ENCODE data around the gene KIF16B.
A peak's percentile ranks its signal among the peaks of the same experiment; 100 is the strongest.

Gene KIF16B

DNA sequence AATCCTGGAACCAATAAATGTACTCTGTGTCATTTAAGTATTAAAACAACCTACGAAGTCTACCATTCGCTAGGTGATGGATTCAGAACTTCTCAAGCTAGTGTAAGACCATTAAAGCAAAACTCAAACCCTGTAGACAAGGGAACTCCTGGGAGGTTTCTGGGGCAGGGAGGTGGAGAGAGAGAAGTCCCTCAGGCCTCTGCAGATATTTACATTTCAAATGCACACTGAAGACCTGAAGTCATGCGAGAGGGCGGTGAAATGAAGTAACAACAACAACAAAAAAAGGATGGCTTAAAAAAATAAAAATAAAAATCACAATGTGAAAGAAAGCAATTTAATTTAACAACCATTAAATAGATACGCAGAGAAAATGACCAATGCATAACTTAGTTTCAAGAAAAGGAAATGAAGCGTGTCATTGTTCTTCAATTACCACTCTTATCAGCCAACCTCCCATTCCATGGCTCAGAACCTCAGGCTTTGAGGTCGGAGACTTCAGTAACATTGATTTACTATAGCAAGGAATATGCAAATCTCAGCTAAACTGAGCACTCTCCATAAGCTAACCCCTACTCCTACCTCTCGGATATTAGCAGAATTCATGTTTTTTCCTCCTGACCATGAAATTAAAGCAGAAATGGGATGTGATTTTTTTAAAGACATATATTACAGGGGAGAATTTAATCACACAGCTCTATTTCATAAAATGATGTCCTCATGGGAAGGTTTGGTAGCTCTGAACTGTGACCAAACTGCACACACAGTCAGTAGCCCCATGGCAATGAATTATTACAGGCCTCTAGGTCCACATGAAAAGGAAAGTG lies 140.6 kb downstream of the KIF16B start:
- DNase-seq (ENCODE audit: low spot score): no peak

- no peak for DNase-seq (ENCODE audit: low spot score)
Observed at GRCh38 chr20:16428112-16428511, 145.1 kb downstream of the KIF16B start.

- no peak for DNase-seq (ENCODE audit: low spot score)
Observed at GRCh38 chr20:16427571-16427970, 145.7 kb downstream of the KIF16B start.

DNA sequence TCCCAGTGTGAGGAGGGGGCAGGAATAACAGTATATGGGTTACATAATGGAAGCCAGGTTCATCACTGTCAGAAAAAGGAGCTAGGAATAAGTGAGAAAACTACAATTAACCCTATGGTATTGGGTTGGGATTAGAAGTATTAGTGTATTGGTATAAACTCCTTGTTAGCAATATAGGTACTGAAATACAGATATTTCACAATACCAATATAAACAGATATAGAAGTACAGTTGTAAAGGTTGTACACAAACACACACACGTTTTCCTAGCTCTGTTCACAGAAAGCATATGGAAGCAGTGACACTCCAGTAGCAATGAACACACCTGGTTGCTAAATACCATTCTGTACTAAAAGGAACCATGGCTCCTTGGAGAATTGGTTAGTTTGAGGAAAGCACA lies 148.5 kb downstream of the KIF16B start:
- DNase-seq (ENCODE audit: low spot score): no peak

DNA sequence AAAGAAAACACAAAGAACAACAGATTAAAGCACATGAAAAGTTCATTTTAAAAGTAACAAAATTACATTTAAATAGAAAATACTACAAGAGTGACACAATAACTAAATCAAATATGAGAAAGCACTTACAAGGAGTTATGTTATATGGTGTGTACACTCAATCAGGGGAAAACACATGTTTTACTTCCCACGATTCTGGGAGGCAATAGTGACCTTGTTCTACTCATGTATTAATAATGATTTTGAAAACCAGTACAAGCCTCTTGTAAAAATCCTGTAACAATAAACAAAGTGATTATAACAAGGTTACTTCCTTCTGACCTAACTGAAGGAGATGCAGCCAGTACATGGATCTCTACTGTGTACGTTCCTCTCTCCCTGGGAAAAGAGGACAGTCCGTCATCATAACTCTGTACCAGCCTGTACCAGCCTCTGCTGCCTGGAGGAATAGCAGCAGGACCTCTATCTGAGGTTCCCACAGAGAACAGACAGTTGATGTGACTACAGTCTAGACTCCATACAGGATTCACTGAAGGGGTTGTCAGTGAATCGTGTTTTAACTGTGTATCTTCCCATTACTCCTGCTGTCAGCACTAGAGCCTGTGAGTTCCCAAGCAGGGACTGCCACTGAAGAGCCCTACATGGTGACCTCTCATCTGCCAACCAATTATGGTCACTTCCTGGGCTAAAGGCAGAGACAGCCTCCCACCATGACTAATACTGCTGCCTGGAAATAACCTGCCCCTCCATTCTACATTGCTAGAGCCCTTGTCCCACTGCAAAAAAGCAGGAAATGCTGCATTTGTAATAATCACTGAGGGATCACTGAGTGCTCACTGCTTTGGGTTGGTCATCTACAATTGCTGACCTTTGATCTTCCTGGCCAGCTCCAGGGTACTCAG lies 149.7 kb downstream of the KIF16B start:
- no peak for DNase-seq (ENCODE audit: low spot score)

DNA sequence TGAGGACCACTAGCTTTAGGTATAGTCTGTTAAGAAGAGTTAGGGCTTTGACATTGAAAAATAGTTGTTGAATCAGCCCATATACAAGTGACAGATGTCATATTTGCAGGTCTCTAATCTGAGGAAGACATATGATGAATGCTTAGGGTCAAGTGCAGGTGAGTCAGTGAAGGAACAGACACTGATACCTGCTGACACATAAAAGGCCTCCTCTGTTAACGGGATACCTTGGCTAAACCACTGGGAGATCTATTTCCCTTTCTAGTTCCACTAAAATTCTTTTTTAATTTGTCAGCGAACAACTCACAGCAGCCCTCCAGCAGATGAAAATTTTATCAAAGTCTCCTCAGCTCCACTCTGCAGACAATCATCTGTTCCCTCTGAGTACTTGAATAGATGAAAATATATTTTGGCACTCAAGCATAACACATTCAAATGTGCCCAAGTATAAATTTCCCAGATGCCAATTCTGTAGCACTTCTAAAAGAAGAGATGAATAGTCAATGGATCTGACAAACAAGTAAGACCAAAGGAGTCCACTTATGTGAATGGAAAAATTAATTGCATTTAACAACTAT lies 154.0 kb downstream of the KIF16B start:
- no peak for DNase-seq (ENCODE audit: low spot score)

- DNase-seq (ENCODE audit: low spot score): no peak
Observed at GRCh38 chr20:16418616-16419015, 154.6 kb downstream of the KIF16B start.

- no peak for DNase-seq (ENCODE audit: low spot score)
Observed at GRCh38 chr20:16417001-16417400, 156.2 kb downstream of the KIF16B start.

DNA sequence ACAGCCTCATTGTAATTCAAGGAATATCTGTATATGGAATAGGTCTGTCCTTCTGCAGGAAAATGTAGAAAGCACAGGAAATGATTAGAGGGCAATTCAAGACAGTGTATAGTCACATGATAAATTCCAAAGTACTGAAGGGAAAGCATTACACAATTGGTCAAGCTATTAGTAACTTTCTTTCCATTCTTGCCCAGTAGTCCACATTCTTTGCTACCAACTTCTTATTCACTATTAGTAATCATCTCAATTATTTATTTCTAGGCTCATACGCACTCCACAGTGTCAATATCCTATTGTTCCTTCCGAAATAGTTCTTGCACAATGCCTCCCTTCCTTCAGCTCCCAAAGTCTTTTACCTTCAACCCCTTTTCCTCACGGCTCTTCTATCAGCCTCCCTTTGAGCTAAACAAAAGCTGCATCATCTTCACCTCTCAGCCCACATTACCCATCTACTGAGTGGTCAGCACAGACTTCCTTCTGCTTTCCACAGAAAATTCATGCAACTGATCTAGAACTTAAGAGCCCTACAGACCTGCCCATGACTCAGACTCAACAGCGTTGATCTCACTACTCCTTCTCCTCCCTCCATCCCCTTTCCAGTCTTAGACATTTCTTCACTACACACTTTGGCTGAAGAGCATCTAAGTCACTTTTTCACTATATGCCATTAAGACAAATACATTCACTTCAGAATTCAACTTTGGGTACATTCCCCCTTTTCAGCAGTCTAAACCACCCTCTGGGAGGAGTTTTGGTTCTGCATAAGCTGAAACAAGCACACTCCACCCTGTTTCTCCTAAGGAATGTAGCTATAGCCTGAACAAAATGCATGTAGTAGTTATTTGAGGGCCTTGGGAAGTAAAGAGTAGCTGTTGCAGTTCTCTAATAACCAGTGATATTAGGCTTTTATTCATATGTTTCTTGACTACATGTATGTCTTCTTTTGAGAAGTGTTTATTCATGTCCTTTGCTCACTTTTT lies 157.9 kb downstream of the KIF16B start:
- DNase-seq (ENCODE audit: low spot score): no peak

GRCh38 chr20:16412906-16413305 lies 160.3 kb downstream of the KIF16B start:
- no peak for DNase-seq (ENCODE audit: low spot score)

GRCh38 chr20:16411361-16411760 lies 161.9 kb downstream of the KIF16B start:
- no peak for DNase-seq (ENCODE audit: low spot score)

DNA sequence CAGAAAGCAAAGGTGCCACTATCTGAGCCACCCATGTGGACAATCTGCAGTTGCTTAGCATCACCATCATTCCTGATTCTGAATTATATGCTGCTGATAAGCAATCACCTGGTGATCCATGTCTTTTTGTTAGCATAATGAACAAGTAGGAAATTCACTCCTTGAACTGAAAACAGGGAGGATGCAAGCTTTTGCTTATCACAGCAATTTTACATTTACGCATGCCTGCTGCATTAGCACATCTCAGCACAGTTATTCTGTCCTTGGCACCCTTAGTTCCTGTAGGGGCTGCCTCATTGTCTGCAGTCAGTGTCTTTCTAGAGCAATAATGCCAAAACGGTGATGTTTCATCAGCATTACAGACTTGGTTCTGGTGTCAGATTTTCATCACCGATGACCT lies 162.6 kb downstream of the KIF16B start:
- no peak for DNase-seq (ENCODE audit: low spot score)

- no peak for DNase-seq (ENCODE audit: low spot score)
Observed at GRCh38 chr20:16408981-16409380, 164.3 kb downstream of the KIF16B start.

GRCh38 chr20:16407251-16408067 lies 165.8 kb downstream of the KIF16B start:
- DNase-seq (ENCODE audit: low spot score): no peak

- DNase-seq (ENCODE audit: low spot score): no peak
Observed at GRCh38 chr20:16405254-16405653, 168.0 kb downstream of the KIF16B start.

DNA sequence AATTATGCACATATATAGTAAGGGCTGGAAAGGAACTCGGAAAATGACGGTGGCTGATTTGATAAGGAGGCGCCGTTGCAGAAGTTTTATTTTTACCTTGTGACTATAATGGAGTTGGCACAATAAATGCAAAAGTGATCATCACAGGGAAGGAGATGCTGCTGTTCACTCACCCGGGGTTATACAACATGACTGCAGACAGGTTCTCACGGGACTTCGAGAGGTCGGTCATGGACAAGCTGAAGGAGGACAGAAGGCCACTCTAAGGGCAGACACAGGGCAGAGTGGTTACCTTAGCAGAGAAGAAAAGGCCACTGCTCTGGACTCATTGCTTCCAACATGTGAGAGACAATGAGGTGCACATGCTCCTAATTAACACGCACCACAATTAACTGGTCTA lies 168.6 kb downstream of the KIF16B start:
- no peak for DNase-seq (ENCODE audit: low spot score)

GRCh38 chr20:16404171-16404570 lies 169.1 kb downstream of the KIF16B start:
- no peak for DNase-seq (ENCODE audit: low spot score)

DNA sequence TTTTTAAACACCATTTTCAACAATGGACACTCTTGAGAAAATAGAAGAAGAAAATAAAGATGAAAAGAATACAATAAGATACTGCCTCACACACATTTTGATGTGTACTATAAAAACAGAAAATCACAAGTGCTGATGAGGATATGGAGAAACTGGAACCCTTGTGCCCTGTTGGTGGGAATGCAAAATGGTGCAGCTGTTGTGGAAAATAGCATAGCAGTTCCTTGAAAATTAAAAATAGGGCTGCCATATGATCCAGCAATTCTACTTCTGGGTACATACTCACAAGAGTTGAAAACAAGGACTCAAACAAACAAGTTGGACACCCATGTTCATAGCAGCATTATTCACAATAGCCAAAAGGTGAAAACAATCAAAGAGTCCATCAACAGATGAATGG lies 173.0 kb downstream of the KIF16B start:
- DNase-seq (ENCODE audit: low spot score): no peak

DNA sequence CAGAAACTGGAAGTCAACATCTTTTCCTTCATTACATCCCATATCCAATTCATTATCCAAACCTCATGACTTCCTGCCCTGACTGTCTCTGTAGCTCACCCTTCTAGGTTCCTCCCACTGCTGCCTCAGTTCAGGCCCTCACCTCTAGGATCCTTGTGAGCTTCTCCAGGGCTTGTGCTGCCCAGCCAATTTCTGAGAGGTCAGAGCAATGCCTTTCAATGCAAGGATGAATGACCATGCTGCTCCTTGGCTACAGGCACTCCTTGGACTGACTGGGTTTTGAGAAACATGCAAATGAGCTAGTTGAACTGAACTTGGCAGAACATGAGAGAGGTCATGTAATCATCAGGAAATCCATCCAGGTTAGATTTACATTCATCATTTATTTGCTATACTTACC lies 173.4 kb downstream of the KIF16B start:
- no peak for DNase-seq (ENCODE audit: low spot score)

GRCh38 chr20:16397086-16397485 lies 176.2 kb downstream of the KIF16B start:
- peak; percentile 84 for DNase-seq (ENCODE audit: low spot score)

- no peak for DNase-seq (ENCODE audit: low spot score)
Observed at GRCh38 chr20:16395366-16395765, 177.9 kb downstream of the KIF16B start.

Measured in left forelimb (tissue), 1 donor.